C4-2B (cell line): ENCODE data around the gene CPHXL.

Experiments
- CTCF ChIP-seq: fragments of 450-650 bp; conservative IDR thresholded peaks from 2 replicates; pipeline ENCODE4 v1.5.1; 2017; ENCODE audit warnings: mild to moderate bottlenecking
- ZFX ChIP-seq: fragments of 450-650 bp; IDR thresholded peaks from 2 replicates; pipeline ENCODE4 v1.6.1; 2017

- TF ChIP-seq CTCF, result peak; percentile 91
- TF ChIP-seq ZFX, result no peak
Measured at GRCh38 chr16:75764154-75764768, 38.0 kb upstream of the CPHXL start.
